ENCODE results near the gene CCDC90B. TPM values are rescaled to one million over a fixed set of nuclear protein-coding genes. Genes with fewer than 3 reads are reported as not detected.
"Not testable (repeated sequence)": the region's sequence is repeated elsewhere in the genome, so short reads cannot be mapped to it uniquely, and the experiment has no call there.

The CCDC90B gene, protein sequence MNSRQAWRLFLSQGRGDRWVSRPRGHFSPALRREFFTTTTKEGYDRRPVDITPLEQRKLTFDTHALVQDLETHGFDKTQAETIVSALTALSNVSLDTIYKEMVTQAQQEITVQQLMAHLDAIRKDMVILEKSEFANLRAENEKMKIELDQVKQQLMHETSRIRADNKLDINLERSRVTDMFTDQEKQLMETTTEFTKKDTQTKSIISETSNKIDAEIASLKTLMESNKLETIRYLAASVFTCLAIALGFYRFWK
- total RNA-seq: 100 to 1,000 TPM in 2 of 8 experiments, 10 to 100 TPM in 6; 58.2 to 144 (median 94.8) TPM

DNA sequence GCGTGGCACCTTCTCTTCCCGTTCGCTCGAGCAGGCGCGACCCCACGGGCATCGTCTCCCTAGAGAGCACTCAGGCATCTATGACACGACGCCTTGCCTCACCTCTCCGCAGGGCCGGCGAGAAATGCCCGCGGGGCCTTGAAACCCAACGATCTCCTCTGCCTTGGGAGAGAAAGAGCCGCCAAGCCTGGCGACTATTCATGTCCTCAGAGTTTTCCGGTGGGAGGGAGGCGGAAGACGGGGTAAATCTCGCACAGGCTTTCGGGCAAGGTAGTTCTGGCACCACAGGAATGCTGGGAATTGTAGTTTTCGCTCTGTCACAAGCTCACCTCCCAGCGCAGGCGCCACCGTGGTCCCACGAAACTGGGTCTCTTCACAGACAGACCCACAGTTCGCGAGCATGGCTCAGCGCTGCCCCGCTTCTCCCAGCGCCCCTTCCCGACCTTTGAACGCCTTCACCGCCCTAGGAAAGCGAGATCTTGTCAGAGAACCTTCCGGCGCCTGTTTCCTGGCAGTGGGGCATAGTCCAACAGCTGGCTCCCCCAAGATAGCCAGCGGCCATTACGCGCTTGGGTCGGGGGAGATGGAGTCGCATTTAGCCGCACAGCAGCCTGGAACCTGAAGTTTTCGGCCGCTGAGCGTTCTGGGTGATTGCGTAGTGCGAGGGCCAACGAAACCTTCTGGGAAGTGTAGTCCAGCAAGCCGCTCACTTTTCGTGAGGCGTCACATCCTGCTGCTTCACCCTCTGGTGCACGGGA is at the start of gene CCDC90B:
Gene CCDC90B, minus strand, starts transcription at position 597 of the 758 bp plus-strand sequence. Its CDS starts 395 bp downstream, at position 202.
- peaks cover 23 to 30% of the 10 kb centered on the region in 2 donors for H3K4me1 ChIP-seq (replicated peaks in 1 of 2)
- peak within 1 kb of the TSS; percentile 96 to 98 for H3K27ac ChIP-seq
- 0 to 2% (median 0%) methylated on average over 1 to 37 of the region's 55 CpGs; no CpG with 5 or more reads in 2 of the 10 experiments for WGBS, 10 experiments
- peak; percentile 89 to 94 (median 94) for ATAC-seq (replicated peaks in 6 of 8)
- peak within 1 kb of the TSS; percentile 84 to 96 (median 94) for H3K4me3 ChIP-seq
- in situ Hi-C loops (cut with MboI; ENCODE audit: low pct_unique_long_range_greater_than_20kb in 2 of 9, low sequenced_read_pairs in 9 of 9, unreplicated experiment in 9 of 9): loop anchor here in 7 of 9 experiments (10.0 to 25.0 kb wide), 3 partner anchors 99 to 529 kb away; partner anchors contain the start of gene ANKRD42 (in 1 of the 7)

DNA sequence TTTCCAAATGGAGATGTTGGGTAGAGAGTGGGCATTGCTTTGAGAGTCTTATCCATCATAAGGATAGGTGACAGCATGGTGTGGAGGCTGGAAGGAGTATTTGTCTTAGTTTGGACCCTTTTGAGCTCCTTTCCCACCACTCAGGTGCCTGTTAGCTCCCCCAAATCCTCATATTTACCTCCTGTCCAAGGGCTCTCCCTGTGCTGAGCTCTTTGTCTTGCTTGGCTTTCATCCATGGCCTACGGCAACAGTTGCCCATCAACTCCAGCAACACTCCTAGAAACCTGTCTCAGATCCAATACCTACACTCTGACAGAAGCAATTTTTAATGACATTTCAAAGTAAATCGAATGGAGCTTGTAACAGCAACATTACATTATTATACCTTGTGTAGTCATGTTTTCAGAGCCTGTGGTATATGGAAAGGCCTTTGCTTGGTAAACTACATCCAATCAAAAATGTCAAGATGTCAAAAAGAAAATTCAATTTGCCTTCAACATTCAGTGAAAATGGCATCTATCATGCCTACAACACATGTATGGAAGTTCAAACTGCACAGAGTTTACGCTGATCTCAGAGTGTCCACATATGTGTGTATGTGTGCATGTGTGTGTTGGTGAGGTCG is 49.4 kb upstream of the CCDC90B start:
- H3K4me1 ChIP-seq (replicated peaks in 1 of 2): no peaks in the 10 kb centered on the region
- WGBS, 10 experiments: 0 to 100% (median 63%) methylated on average over 1 to 4 of the region's 4 CpGs; no CpG with 5 or more reads in 1 of the 10 experiments
- in situ Hi-C loops (cut with MboI; ENCODE audit: low pct_unique_long_range_greater_than_20kb in 2 of 9, low sequenced_read_pairs in 9 of 9, unreplicated experiment in 9 of 9): no loop called here
- no peak overlapping the region for H3K27ac ChIP-seq
- no peak overlapping the region for H3K4me3 ChIP-seq
- no peak for ATAC-seq (replicated peaks in 6 of 8)

DNA sequence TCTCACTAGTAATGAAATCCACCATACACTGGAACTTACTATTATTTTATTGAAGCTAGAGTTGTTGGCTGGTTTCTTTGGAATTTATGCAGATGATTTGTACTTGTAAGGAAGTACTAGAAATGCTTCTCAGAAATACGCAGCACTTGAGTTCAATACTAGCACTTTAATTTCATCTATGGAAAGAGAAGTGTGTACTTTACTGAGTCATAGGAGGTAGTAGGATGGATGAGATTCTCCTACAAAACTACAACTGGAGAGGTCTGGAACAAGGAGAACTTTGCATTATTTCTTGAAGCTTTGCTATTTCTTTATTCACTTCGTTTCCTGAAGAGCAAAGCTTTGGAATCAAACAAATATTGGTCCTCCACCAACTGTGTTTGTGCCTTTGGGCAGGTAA is 44.1 kb upstream of the CCDC90B start:
- Histone ChIP-seq H3K27ac (no peak overlapping the region), H3K4me1 (replicated peaks in 1 of 2) (no peaks in the 10 kb centered on the region), H3K4me3 (no peak overlapping the region)
- in situ Hi-C loops (cut with MboI; ENCODE audit: low pct_unique_long_range_greater_than_20kb in 2 of 9, low sequenced_read_pairs in 9 of 9, unreplicated experiment in 9 of 9): no loop called here
- ATAC-seq (replicated peaks in 6 of 8): no peak
- 0 to 100% (median 61%) methylated on average over 1 to 2 of the region's 2 CpGs for WGBS, 10 experiments

DNA sequence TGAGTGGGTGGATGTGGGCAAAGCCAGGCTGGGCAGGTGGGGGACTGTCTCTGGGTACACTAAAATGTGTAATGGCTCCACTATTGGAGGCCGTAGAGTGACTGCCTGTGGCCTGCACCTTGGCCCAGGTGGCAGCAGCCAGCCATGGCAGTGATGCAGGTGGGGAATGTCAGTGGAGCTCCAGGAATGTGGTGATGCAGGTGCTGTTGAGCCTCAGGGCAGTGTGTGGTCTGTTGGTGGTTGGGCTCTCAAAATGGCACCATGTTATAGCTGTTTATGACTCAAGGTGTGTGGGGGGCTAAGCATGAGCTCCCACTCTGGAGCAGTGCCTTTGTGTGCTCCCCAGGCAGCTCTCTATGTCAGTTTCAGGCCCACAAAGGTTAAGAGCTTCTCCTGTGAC is 40.2 kb upstream of the CCDC90B start:
- H3K4me3 ChIP-seq: no peak overlapping the region
- H3K4me1 ChIP-seq (replicated peaks in 1 of 2): no peaks in the 10 kb centered on the region
- WGBS, 10 experiments: 100% methylated on average over 1 of the region's 1 CpG; no CpG with 5 or more reads in 9 of the 10 experiments
- in situ Hi-C loops (cut with MboI; ENCODE audit: low pct_unique_long_range_greater_than_20kb in 2 of 9, low sequenced_read_pairs in 9 of 9, unreplicated experiment in 9 of 9): no loop called here
- ATAC-seq (replicated peaks in 6 of 8): no peak
- no peak overlapping the region for H3K27ac ChIP-seq

DNA sequence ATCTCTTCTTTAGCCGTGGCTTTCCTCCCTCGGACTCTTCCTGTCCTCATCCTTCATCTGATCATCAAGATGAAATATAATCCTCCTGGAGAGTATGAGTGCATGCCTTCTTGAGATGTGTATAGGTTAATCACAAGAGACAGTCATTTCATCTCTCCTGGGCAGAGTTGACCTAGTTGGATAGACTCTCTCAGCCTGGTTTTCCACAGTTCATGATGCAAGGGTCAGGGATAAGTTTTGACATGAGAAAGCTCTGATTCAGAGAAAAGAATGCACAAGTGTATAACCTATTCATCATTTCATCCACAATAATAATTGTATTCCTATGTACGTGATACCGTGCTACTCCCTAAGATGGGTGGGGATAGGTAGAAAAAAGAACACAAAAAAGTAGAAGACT is 33.2 kb upstream of the CCDC90B start:
- H3K27ac ChIP-seq: no peak overlapping the region
- no peak for ATAC-seq (replicated peaks in 6 of 8)
- H3K4me1 ChIP-seq (replicated peaks in 1 of 2): no peaks in the 10 kb centered on the region
- WGBS, 10 experiments: 0 to 100% (median 37%) methylated on average over 1 to 4 of the region's 4 CpGs
- in situ Hi-C loops (cut with MboI; ENCODE audit: low pct_unique_long_range_greater_than_20kb in 2 of 9, low sequenced_read_pairs in 9 of 9, unreplicated experiment in 9 of 9): loop anchor here in 1 of 9 experiments (25.0 kb wide), 1 partner anchor 393 kb away; no protein-coding TSS in a partner anchor
- H3K4me3 ChIP-seq: no peak overlapping the region

DNA sequence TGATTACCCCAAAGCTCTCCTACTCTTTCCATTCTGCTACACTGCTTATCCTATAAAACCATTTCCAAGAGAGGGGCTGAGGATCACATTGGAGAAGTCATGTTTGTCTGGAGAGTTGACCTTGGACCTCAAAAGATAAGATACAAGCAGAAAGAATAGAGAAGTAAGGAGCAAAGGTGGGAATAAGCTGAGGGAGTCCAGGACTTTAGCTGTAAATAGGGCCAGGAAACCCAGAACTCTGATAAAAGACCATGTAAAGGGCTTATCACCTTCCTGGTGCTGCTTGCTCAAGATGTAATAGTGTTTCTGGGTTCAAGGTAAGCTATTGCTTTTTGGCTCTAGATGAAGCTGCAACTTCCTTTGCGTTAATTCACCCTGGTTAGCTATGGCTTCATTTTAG is 32.8 kb upstream of the CCDC90B start:
- H3K4me3 ChIP-seq: no peak overlapping the region
- no peak for ATAC-seq (replicated peaks in 6 of 8)
- H3K4me1 ChIP-seq (replicated peaks in 1 of 2): no peaks in the 10 kb centered on the region
- no peak overlapping the region for H3K27ac ChIP-seq
- in situ Hi-C loops (cut with MboI; ENCODE audit: low pct_unique_long_range_greater_than_20kb in 2 of 9, low sequenced_read_pairs in 9 of 9, unreplicated experiment in 9 of 9): loop anchor here in 1 of 9 experiments (25.0 kb wide), 1 partner anchor 393 kb away; no protein-coding TSS in a partner anchor
- 0 to 100% (median 90%) methylated on average over 1 of the region's 1 CpG; no CpG with 5 or more reads in 4 of the 10 experiments for WGBS, 10 experiments

DNA sequence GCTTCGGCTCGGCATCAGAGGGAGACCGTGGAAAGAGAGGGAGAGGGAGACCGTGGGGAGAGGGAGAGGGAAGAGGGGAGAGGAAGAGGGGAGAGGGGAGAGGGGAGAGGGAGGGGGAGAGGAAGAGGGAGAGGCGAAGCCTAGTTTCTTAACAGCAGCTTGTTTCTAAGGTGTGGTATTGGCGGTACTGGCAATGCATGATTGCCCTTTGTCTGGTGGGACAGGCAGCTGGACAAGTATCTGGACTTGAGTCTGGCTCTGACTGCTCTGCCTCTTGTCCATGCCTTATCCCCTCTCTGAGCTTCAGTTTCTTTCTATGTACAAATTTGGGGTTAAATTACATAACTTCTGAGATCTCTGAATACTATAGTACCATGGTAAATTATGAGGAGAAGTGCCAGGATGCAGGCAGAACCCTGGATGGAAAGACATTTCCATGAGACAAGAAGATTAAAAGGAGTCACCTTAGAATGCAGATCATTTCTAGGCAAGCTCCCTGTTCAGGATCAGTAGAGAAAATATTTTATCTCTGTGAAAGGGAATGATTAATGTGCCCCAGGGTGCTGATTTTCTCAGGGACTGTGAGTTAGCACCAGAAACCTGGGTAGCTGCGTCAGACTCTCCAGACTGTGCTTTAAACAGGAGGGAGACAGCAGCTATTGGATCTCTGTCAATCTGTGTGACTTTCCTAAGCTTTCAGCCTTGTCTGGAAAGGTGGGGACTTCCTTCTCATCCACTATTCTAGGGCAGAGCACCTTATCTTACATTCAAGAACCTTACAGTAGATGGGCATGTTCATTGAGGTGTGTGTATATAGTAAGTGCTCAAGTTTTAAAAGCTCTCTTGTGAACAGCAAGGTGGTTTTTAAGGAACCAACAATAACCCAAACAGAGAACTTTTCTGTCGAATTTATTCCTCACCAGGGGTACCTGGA is 31.9 kb upstream of the CCDC90B start:
- 0 to 100% (median 50%) methylated on average over 1 to 2 of the region's 8 CpGs; no CpG with 5 or more reads in 2 of the 10 experiments for WGBS, 10 experiments
- Histone ChIP-seq H3K4me3 (no peak overlapping the region), H3K27ac (no peak overlapping the region), H3K4me1 (replicated peaks in 1 of 2) (no peaks in the 10 kb centered on the region)
- in situ Hi-C loops (cut with MboI; ENCODE audit: low pct_unique_long_range_greater_than_20kb in 2 of 9, low sequenced_read_pairs in 9 of 9, unreplicated experiment in 9 of 9): loop anchor here in 1 of 9 experiments (25.0 kb wide), 1 partner anchor 394 kb away; no protein-coding TSS in a partner anchor
- ATAC-seq (replicated peaks in 6 of 8): peak in 1 of 8 experiments; percentile 22

DNA sequence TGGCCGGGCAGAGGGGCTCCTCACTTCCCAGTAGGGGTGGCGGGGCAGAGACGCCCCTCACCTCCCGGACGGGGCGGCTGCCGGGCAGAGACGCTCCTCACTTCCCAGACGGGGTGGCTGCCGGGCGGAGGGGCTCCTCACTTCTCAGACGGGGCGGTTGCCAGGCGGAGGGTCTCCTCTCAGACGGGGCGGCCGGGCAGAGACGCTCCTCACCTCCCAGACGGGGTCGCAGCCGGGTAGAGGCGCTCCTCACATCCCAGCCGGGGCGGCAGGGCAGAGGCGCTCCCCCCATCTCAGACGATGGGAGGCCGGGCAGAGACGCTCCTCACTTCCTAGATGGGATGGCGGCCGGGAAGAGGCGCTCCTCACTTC is 30.7 kb upstream of the CCDC90B start:
- H3K27ac ChIP-seq; H3K4me1 ChIP-seq (replicated peaks in 1 of 2); ATAC-seq (replicated peaks in 6 of 8); H3K4me3 ChIP-seq: not testable (repeated sequence)
- in situ Hi-C loops (cut with MboI; ENCODE audit: low pct_unique_long_range_greater_than_20kb in 2 of 9, low sequenced_read_pairs in 9 of 9, unreplicated experiment in 9 of 9): loop anchor here in 1 of 9 experiments (25.0 kb wide), 1 partner anchor 395 kb away; no protein-coding TSS in a partner anchor
- no CpG with 5 or more reads among the region's 31 CpGs for WGBS, 10 experiments

DNA sequence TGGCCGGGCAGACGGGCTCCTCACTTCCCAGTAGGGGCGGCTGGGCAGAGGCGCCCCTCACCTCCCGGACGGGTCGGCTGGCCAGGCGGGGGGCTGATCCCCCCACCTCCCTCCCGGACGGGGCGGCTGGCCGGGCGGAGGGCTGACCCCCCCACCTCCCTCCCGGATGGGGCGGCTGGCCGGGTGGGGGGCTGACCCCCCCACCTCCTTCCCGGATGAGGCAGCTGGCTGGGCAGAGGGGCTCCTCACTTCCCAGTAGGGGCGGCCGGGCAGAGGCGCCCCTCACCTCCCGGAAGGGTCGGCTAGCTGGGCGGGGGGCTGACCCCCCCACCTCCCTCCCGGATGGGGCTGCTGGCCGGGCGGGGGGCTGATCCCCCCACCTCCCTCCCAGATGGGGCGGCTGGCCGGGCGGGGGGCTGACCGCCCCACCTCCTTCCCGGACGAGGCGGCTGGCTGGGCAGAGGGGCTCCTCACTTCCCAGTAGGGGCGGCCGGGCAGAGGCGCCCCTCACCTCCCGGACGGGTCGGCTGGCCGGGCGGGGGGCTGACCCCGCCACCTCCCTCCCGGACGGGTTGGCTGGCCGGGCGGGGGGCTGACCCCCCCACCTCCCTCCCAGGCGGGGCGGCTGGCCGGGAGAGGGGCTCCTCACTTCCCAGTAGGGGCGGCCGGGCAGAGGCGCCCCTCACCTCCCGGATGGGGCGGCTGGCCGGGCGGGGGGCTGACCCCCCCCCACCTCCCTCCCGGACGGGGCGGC is 30.2 kb upstream of the CCDC90B start:
- in situ Hi-C loops (cut with MboI; ENCODE audit: low pct_unique_long_range_greater_than_20kb in 2 of 9, low sequenced_read_pairs in 9 of 9, unreplicated experiment in 9 of 9): loop anchor here in 1 of 9 experiments (25.0 kb wide), 1 partner anchor 396 kb away; no protein-coding TSS in a partner anchor
- H3K4me3 ChIP-seq; ATAC-seq (replicated peaks in 6 of 8); H3K27ac ChIP-seq: not testable (repeated sequence)
- WGBS, 10 experiments: no CpG with 5 or more reads among the region's 59 CpGs
- peaks cover 2 to 14% of the 10 kb centered on the region in 2 donors for H3K4me1 ChIP-seq (replicated peaks in 1 of 2)

DNA sequence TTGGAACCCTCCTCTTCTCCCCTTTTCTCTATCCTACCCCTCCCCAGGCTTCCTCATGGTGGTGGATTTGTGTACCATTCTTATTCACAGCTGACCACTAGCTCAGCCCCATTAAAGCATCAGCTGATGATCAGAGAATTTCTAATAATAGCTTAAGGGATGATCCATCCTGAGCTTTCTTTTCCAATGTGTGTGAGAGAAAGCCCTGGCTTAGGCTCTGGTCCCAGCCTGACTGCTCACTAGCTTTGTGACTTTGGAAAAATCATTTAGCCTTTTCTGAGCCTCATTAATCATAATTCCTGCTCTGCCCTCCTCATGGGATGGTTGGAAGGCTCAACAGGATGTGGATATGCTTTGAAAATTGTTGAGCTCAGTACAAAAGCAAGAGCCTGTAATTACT is 26.3 kb upstream of the CCDC90B start:
- in situ Hi-C loops (cut with MboI; ENCODE audit: low pct_unique_long_range_greater_than_20kb in 2 of 9, low sequenced_read_pairs in 9 of 9, unreplicated experiment in 9 of 9): loop anchor here in 1 of 9 experiments (25.0 kb wide), 1 partner anchor 400 kb away; no protein-coding TSS in a partner anchor
- Histone ChIP-seq H3K4me1 (replicated peaks in 1 of 2) (peaks cover 2 to 14% of the 10 kb centered on the region in 2 donors), H3K4me3 (no peak overlapping the region), H3K27ac (no peak overlapping the region)
- peak in 5 of 8 experiments; percentile 76 to 96 (median 92) for ATAC-seq (replicated peaks in 6 of 8)

DNA sequence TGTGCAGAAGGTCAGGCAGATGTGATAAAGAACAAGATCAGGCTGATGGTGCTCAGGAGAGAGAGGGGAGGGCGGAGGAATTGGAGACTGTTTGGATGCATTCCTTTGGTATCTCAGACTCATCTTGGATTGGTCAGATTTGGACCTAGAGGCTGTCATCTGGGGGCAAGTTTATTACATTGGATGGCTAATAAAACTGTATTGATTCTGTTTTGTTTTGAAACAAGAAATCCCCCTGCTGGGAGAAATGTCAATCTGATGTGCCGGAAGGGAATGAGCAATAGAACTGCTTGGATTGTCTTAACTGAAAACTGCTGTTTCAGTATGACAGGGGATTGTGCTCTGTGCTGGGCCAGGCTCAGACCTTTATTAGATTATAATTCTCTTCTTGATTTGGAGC is 25.5 kb upstream of the CCDC90B start:
- no peak overlapping the region for H3K4me3 ChIP-seq
- 40 to 100% (median 92%) methylated on average over 1 to 2 of the region's 2 CpGs; no CpG with 5 or more reads in 1 of the 10 experiments for WGBS, 10 experiments
- ATAC-seq (replicated peaks in 6 of 8): peak in 4 of 8 experiments; percentile 26 to 57 (median 39)
- H3K4me1 ChIP-seq (replicated peaks in 1 of 2): peaks cover 2 to 14% of the 10 kb centered on the region in 2 donors
- H3K27ac ChIP-seq: no peak overlapping the region
- in situ Hi-C loops (cut with MboI; ENCODE audit: low pct_unique_long_range_greater_than_20kb in 2 of 9, low sequenced_read_pairs in 9 of 9, unreplicated experiment in 9 of 9): loop anchor here in 1 of 9 experiments (25.0 kb wide), 1 partner anchor 401 kb away; no protein-coding TSS in a partner anchor

Measured in motor neuron (in vitro differentiated cells).